ENCODE data around the gene CFAP299.

- TF ChIP-seq, protein P1, sequence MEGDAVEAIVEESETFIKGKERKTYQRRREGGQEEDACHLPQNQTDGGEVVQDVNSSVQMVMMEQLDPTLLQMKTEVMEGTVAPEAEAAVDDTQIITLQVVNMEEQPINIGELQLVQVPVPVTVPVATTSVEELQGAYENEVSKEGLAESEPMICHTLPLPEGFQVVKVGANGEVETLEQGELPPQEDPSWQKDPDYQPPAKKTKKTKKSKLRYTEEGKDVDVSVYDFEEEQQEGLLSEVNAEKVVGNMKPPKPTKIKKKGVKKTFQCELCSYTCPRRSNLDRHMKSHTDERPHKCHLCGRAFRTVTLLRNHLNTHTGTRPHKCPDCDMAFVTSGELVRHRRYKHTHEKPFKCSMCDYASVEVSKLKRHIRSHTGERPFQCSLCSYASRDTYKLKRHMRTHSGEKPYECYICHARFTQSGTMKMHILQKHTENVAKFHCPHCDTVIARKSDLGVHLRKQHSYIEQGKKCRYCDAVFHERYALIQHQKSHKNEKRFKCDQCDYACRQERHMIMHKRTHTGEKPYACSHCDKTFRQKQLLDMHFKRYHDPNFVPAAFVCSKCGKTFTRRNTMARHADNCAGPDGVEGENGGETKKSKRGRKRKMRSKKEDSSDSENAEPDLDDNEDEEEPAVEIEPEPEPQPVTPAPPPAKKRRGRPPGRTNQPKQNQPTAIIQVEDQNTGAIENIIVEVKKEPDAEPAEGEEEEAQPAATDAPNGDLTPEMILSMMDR (IDR thresholded peaks at IDR 0.05; ENCODE audit: insufficient read depth, low read length, poor library complexity, severe bottlenecking) = no peak
- no peak for TF ChIP-seq EZH2phosphoT487 (conservative IDR thresholded peaks at IDR 0.05; ENCODE audit: low read length)
These were observed 577.9 kb downstream of the CFAP299 start for GRCh38 chr4:80913381-80913780.
